PC-3 (cell line): ENCODE data around the gene C16orf96. TPM values are rescaled to one million over a fixed set of nuclear protein-coding genes. Genes with fewer than 3 reads are reported as not detected.

Experiments used
- ATAC-seq: fragments of 200-7000 bp; cut with Tn5 transposase; 2 replicates; pipeline ENCODE4 v1.9.1; 2020; ENCODE audit warnings: mild to moderate bottlenecking, moderate library complexity
- BruUV-seq: library from RNA; stranded (reverse); fragments of 400-500 nt; replicated peaks from 2 replicates; lab custom pipeline; 2021; lab: Mats Ljungman, UMichigan
- CTCF ChIA-PET: fragments of 300-600 bp; sonication (Branson Sonifier 250); formaldehyde crosslinking; loops from one replicate; lab custom pipeline; 2022; ENCODE audit warnings: antibody characterized with exemption; lab: Charles Lee
- POLR2A ChIA-PET: fragments of 300-600 bp; sonication (Branson Sonifier 250); formaldehyde crosslinking; loops from one replicate; lab custom pipeline; 2022; ENCODE audit warnings: antibody characterized with exemption; ENCODE audit not compliant: unreplicated experiment; lab: Charles Lee
- DNase-seq: peaks from one replicate; pipeline ENCODE4 v3.0.0-alpha.2; 2015
- H2AFZ ChIP-seq: fragments of 300-600 bp; sonication (generic); 2 replicates; pipeline ENCODE4 v1.6.0; 2016; ENCODE audit warnings: antibody characterized with exemption, low read length
- H3F3A ChIP-seq: fragments of 300-600 bp; sonication (generic); one replicate; pipeline ENCODE4 v1.6.0; 2017; ENCODE audit warnings: antibody characterized with exemption, low read length, control low read depth, mild to moderate bottlenecking; ENCODE audit not compliant: unreplicated experiment
- H3K27ac ChIP-seq: fragments of 300-600 bp; sonication (generic); 2 replicates; pipeline ENCODE4 v1.5.1; 2016; ENCODE audit warnings: mild to moderate bottlenecking, low read length
- H3K27me3 ChIP-seq: fragments of 300-600 bp; sonication (generic); 2 replicates; pipeline ENCODE4 v1.6.1; 2016; ENCODE audit warnings: low read length, mixed read lengths
- H3K36me3 ChIP-seq: fragments of 300-600 bp; sonication (generic); 2 replicates; pipeline ENCODE4 v1.6.1; 2016; ENCODE audit warnings: low read depth, mixed run types, low read length, mixed read lengths
- H3K4me1 ChIP-seq: fragments of 300-600 bp; sonication (generic); 2 replicates; pipeline ENCODE4 v1.5.1; 2016; ENCODE audit warnings: low read length; ENCODE audit not compliant: insufficient read depth
- H3K4me2 ChIP-seq: fragments of 300-600 bp; sonication (generic); 2 replicates; pipeline ENCODE4 v1.6.0; 2016; ENCODE audit warnings: low read length
- H3K4me3 ChIP-seq: fragments of 300-600 bp; sonication (generic); 2 replicates; pipeline ENCODE4 v1.5.1; 2016; ENCODE audit warnings: mild to moderate bottlenecking, low read length, mixed read lengths
- H3K79me2 ChIP-seq: fragments of 300-600 bp; sonication (generic); 2 replicates; pipeline ENCODE4 v1.6.1; 2017; ENCODE audit warnings: low read length, mixed read lengths
- H3K9ac ChIP-seq: fragments of 300-600 bp; sonication (generic); 2 replicates; pipeline ENCODE4 v1.6.0; 2016; ENCODE audit warnings: mild to moderate bottlenecking, low read length
- H3K9me2 ChIP-seq: fragments of 300-600 bp; sonication (generic); replicated peaks from 2 replicates; pipeline ENCODE4 v1.6.1; 2016; ENCODE audit warnings: mixed run types, low read length, mixed read lengths
- H3K9me3 ChIP-seq: fragments of 300-600 bp; sonication (generic); 2 replicates; pipeline ENCODE4 v1.6.1; 2016; ENCODE audit warnings: low read length, mixed read lengths
- H4K20me1 ChIP-seq: fragments of 300-600 bp; sonication (generic); 2 replicates; pipeline ENCODE4 v1.6.1; 2016; ENCODE audit warnings: low read length, mixed read lengths
- EZH2 ChIP-seq: fragments of 300-600 bp; sonication (generic); IDR thresholded peaks from one replicate; pipeline ENCODE4 v1.6.1; 2017; ENCODE audit warnings: antibody characterized with exemption, mild to moderate bottlenecking, low read length; ENCODE audit not compliant: unreplicated experiment
- EZH2phosphoT487 ChIP-seq: fragments of 300-600 bp; sonication (generic); IDR thresholded peaks from 2 replicates; pipeline ENCODE4 v1.6.1; 2018; ENCODE audit warnings: mild to moderate bottlenecking, antibody characterized with exemption, low read length, borderline replicate concordance
- intact Hi-C: fragments of 100-400 bp; cut with micrococcal nuclease; formaldehyde crosslinking; loops from 2 replicates; pipeline ENCODE4 v1.9.0; 2023
- total RNA-seq: library from RNA; depleted of rRNA; stranded (reverse); fragments of >200 nt; gene quantifications from 2 replicates; pipeline ENCODE4 v1.2.3, GENCODE V29; 2014
- TF ChIP-seq, protein P1 (sequence below): fragments of 300-600 bp; sonication (generic); conservative IDR thresholded peaks from 2 replicates; pipeline ENCODE4 v1.5.1; 2017; ENCODE audit warnings: antibody characterized with exemption, low read depth, mild to moderate bottlenecking, low read length

C16orf96 gene
- total RNA-seq, 1 experiment from 2014 or later = not detected

DNA sequence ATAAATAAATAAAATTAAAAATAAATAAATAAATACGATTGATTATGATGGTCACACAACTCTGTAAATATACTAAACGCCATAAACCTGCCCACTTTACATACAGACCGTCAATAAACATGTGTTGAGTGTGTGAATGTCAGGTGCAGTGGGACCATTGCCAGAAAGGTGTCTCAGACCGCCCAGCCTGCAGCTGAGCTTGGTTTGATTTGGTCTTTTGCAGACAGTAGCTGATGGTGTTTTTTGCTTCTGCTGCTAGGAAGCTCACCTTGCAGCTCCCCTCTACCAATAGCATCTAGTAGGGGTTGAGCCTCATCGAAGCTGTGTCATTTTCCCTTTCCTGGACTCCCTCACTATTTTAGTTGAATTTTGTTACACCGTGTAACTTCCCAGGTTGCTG, 35.1 kb downstream of the C16orf96 start:
- H3K4me2 ChIP-seq = no peak overlapping the region

DNA sequence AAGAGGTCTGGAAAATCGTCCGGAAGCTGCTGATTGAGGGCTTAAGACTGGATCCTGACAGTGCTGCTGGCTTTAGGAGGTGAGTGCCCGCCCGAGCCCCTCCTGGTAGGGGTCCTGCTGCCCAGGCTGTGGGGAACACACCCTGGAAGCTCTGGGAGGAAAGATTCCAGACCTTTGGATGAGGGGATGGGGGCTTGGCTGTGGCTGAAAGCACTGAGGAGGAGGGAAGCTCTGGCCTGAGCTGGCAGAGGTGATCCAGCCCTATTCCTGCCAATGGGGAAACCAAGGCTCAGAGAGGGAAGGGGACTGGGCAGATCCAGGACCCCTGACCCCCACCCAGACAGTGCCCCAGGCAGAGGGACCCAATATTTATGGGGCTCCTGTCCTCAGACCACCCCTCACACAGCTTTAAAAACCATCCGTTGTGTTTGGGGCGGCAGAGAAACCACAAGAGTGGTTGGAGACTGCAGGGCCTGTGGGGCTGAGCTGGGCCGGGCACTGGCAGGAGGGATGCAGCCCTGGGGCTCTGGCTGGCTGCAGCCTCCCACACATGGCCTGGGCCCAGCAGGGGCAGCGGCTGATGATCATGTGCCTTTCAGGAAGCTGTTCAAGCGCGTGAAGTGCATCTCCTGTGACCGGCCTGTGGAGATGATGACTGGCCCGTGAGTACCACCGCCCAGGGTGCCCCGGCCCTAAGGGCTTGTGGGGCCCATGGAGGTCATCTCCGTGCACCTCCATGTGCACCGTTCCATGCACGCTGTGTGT, 35.7 kb downstream of the C16orf96 start:
- no TSS peak for BruUV-seq
- no peaks in the 10 kb centered on the region for H4K20me1 ChIP-seq
- ATAC-seq = no peak

More for the DNA sequence above, 35.1 kb downstream of the C16orf96 start:
- Histone ChIP-seq H3K27ac (no peak overlapping the region), H3K9ac (no peak overlapping the region), H3K36me3 (no peaks in the 10 kb centered on the region), H4K20me1 (no peaks in the 10 kb centered on the region), H3F3A (no peaks in the 10 kb centered on the region), H3K79me2 (no peaks in the 10 kb centered on the region), H3K27me3 (no peaks in the 10 kb centered on the region), H3K9me2 (no peaks in the 10 kb centered on the region), H2AFZ (no peak overlapping the region), H3K4me1 (no peaks in the 10 kb centered on the region), H3K9me3 (no peaks in the 10 kb centered on the region), H3K4me3 (no peak overlapping the region)
- ChIA-PET CTCF (no interaction called here), POLR2A (no interaction called here)
- no peak for TF ChIP-seq EZH2phosphoT487
- ATAC-seq (no peak), DNase-seq (no peak)
- intact Hi-C loops = no loop called here
- no TSS peak for BruUV-seq

DNA sequence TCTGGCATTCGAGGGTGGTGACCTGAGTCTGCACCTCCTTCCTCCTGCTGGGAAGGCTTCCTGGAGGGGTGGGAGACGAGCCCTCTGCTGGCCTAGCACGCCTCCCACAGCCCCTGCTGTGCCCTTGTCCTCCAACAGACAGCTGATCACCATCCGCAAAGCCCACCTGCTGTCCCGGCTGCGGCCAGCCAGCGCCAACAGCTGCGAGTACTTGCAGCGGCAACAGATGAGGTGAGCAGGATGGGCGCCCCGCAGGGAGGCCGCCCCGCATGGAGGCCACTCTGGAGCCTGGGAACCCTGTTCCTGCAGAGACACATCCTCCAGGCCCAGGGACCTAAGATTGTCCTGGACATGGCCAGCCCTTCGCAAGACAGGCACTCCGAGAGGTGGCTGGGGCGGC, 36.9 kb downstream of the C16orf96 start:
- Histone ChIP-seq H2AFZ (no peak overlapping the region), H3K9me3 (no peaks in the 10 kb centered on the region), H3K4me1 (no peaks in the 10 kb centered on the region), H3K36me3 (no peaks in the 10 kb centered on the region), H3K9ac (no peak overlapping the region), H3F3A (no peaks in the 10 kb centered on the region), H3K79me2 (no peaks in the 10 kb centered on the region), H3K27me3 (no peaks in the 10 kb centered on the region), H3K9me2 (no peaks in the 10 kb centered on the region), H3K27ac (no peak overlapping the region), H4K20me1 (no peaks in the 10 kb centered on the region), H3K4me3 (no peak overlapping the region), H3K4me2 (no peak overlapping the region)
- no TSS peak for BruUV-seq
- ATAC-seq = no peak
- intact Hi-C loops = no loop called here
- ChIA-PET POLR2A (no interaction called here), CTCF (no interaction called here)
- TF ChIP-seq EZH2 (no peak), EZH2phosphoT487 (no peak)
- TF ChIP-seq, protein P1, sequence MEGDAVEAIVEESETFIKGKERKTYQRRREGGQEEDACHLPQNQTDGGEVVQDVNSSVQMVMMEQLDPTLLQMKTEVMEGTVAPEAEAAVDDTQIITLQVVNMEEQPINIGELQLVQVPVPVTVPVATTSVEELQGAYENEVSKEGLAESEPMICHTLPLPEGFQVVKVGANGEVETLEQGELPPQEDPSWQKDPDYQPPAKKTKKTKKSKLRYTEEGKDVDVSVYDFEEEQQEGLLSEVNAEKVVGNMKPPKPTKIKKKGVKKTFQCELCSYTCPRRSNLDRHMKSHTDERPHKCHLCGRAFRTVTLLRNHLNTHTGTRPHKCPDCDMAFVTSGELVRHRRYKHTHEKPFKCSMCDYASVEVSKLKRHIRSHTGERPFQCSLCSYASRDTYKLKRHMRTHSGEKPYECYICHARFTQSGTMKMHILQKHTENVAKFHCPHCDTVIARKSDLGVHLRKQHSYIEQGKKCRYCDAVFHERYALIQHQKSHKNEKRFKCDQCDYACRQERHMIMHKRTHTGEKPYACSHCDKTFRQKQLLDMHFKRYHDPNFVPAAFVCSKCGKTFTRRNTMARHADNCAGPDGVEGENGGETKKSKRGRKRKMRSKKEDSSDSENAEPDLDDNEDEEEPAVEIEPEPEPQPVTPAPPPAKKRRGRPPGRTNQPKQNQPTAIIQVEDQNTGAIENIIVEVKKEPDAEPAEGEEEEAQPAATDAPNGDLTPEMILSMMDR = no peak
- no peak for DNase-seq

More for the DNA sequence above, 35.7 kb downstream of the C16orf96 start:
- Histone ChIP-seq H3K36me3 (no peaks in the 10 kb centered on the region), H3K27ac (no peak overlapping the region), H3K4me2 (no peak overlapping the region), H3K9me3 (no peaks in the 10 kb centered on the region), H3K9me2 (no peaks in the 10 kb centered on the region), H3K4me1 (no peaks in the 10 kb centered on the region), H3F3A (no peaks in the 10 kb centered on the region), H3K79me2 (no peaks in the 10 kb centered on the region), H3K9ac (no peak overlapping the region), H2AFZ (no peak overlapping the region), H3K4me3 (no peak overlapping the region), H3K27me3 (no peaks in the 10 kb centered on the region)
- CTCF ChIA-PET = no interaction called here
- TF ChIP-seq, protein P1 = no peak
- TF ChIP-seq EZH2phosphoT487 (no peak), EZH2 (no peak)
- POLR2A ChIA-PET = interaction anchor here (0.5 kb wide), 1 partner anchor 71 kb away, joined by 4 read pairs; no protein-coding TSS in a partner anchor
- DNase-seq = no peak
- intact Hi-C loops = no loop called here
